Karpas-422 (cell line): ENCODE data around the gene PAQR7. TPM values are rescaled to one million over a fixed set of nuclear protein-coding genes. Genes with fewer than 3 reads are reported as not detected.

Experiments used
- small RNA-seq: library from RNA; depleted of rRNA; stranded (forward); fragments of <200 nt; gene quantifications from one replicate; pipeline ENCODE3, GENCODE V24; 2014
- total RNA-seq: library from RNA; depleted of rRNA; stranded (reverse); fragments of >200 nt; shearing (Covaris generic); gene quantifications from 2 replicates; pipeline ENCODE4 v1.2.3, GENCODE V29; 2014; ENCODE audit warnings: low replicate concordance; rRNA removed

PAQR7 gene
- total RNA-seq, 1 experiment from 2014 or later = 8.4 TPM

Small RNAs within 50 kb of the gene (small RNA-seq; reads per million reads assigned to genes)
- gene AL033528.1 (not detected), gene RF00019 (not detected), gene SNRPFP2 (not detected)

Other genes with a start within 250 kb of the PAQR7 start
- gene SELENON, start 75.5 kb downstream of the PAQR7 start, total RNA-seq = 2.7 and 5.1 TPM in 2 replicates
- gene MTFR1L, start 55.8 kb downstream of the PAQR7 start, total RNA-seq = 24.3 and 39.6 TPM in 2 replicates
- 7.2 and 11.6 TPM in 2 replicates for gene AUNIP, start 16.3 kb downstream of the PAQR7 start, total RNA-seq
- gene STMN1, start 30.7 kb upstream of the PAQR7 start, total RNA-seq = 160 and 173 TPM in 2 replicates
- 1.6 and 3.6 TPM in 2 replicates for gene PAFAH2, start 122.4 kb upstream of the PAQR7 start, total RNA-seq
- gene EXTL1, start 146.1 kb upstream of the PAQR7 start, total RNA-seq = not detected in 2 replicates
- gene SLC30A2, start 170.4 kb upstream of the PAQR7 start, total RNA-seq = not detected in 2 replicates
- gene TRIM63, start 191.9 kb upstream of the PAQR7 start, total RNA-seq = not detected in 2 replicates
- gene PDIK1L, start 236.1 kb upstream of the PAQR7 start, total RNA-seq = 7.0 and 11.0 TPM in 2 replicates